ENCODE results near the gene LCE2C.
A peak's percentile ranks its signal among the peaks of the same experiment; 100 is the strongest.
"Not testable (repeated sequence)": the region's sequence is repeated elsewhere in the genome, so short reads cannot be mapped to it uniquely, and the experiment has no call there.

Gene LCE2C, protein sequence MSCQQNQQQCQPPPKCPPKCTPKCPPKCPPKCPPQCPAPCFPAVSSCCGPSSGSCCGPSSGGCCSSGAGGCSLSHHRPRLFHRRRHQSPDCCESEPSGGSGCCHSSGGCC

DNA sequence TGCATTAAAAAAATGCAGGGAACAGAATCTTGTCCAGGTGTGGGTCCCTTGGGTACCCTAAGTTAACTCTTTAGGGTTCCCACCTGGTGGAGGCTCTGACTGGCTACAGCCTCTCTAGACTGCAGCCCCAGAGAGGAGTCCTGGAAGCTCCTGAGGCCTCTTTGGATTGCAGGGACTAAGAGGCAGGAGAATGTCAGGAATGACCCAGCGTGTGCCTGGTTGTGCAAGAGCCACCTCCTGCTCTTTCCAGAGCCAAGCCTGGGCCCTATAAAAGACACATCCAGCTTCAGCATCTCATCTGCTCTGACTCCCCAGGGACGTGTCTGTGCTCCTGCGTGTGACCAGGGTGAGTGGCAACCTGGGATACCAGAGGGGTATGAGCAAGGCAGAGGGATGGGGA lies at the start of gene LCE2C:
Gene LCE2C (plus strand): TSS at position 297 of the 400 bp plus-strand sequence. CDS start 737 bp downstream, outside the sequence.
- not testable (repeated sequence) for DNase-seq

DNA sequence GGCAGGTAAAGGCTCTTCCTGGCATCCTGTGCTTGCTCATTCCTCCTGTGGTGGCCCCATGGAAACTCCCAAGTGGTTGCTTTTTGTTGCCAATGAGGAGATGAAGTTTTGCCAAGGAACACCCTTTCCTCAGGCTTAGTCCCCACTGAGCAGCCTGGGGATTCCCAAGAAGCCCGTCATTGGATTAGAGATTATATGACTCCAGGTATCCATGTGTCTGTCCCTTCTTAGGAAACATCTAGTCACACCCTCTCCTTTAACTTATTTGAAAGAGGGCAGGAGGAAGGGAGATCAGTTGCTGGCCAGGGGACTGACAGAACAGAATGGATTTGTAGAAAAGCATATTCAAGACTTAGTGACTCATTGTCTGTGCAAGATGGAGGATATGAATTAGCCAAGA lies 48.3 kb upstream of the LCE2C start:
- no peak for DNase-seq

DNA sequence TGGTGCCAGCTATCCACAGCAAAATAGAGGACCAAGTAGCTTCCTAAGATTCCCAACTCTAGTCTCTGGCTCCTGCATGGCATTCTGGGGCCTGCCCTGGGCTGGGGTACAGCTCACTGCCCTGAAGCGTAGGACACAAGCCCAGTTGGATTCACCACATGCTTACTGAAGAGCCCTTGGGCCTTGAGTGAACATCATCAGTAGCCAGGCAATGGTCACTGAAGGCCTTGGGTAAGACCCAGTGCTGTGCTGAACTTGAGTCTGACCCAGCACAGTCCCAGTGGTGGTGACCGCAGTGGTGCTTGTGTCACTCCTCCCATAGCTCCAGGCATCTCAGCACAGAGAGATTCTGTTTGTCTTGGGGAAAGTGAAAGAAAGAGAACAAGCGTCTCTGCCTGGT lies 44.5 kb upstream of the LCE2C start:
- no peak for DNase-seq

DNA sequence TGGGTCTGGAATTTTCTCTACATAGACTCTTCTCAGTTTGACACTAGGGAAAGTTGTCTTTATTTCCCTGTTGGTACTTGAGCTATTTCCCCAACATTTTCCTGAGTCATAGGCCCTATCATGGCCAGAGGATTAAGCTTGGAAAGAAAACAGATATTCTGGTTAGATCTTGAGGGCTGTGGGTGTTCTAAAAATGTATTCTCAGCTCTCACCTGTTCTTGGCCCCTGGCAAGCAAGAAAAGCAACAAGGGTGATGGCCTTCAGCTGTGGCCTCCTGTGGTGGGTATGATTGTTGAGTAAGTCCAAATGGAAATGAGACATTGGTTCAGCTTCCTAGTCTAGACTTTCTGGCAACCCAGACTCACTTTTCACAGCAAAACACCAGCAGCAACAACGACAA lies 34.7 kb upstream of the LCE2C start:
- DNase-seq, result no peak

DNA sequence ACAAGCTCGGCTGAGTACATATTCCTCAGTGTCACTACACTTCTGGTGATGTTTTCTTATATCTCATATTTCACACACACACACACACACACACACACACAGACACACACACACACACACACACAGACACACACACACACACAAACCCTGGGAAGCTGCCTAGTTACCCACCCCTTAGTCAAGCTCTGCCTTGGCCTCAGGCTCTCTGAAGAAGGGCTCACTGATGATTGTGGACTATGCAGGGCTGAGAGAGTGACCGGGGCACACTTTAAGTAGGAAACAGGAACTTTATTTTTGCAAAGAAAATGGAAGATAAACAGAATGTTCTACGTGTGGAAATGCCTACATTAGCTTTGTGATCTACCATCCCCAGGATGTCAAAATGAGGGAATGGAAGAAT lies 31.1 kb upstream of the LCE2C start:
- DNase-seq, result no peak

DNA sequence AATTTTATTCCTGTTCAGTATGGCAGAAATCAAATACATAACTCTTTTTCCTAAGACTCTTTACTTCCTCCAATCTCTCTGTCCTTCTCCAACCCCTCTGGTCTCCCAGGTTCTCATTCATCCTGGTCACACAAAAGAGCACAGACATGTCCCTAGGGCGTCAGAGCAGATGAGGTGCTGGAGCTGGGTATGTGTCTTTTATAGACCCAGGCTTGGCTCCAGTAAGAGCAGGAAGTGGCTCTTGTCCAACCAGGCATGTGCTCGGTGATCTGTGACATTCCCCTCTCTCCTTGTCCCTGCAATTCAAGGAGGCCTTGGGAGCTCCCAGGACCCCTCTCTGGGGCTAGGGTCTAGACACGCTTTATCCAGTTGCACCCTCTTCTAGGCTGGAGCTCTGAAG lies 29.9 kb upstream of the LCE2C start:
- no peak for DNase-seq

DNA sequence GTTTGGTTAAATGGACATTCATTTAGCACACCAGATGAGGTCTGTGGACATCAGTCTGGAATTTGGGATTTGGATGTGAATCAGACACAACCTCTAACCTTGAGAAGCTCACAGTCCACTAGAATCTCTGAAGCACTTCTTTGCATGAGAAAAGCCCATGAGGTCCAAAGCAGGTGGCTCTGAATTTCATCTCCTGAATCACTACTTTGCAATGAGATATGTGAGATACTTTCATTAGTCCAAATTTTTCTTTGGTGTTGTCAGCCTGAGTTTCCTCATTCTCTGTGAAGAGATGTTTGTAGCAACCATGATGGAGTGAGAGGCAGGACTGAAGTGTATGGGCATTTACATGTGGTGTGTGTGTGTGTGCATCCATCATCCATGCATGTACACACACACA lies 28.4 kb upstream of the LCE2C start:
- no peak for DNase-seq

DNA sequence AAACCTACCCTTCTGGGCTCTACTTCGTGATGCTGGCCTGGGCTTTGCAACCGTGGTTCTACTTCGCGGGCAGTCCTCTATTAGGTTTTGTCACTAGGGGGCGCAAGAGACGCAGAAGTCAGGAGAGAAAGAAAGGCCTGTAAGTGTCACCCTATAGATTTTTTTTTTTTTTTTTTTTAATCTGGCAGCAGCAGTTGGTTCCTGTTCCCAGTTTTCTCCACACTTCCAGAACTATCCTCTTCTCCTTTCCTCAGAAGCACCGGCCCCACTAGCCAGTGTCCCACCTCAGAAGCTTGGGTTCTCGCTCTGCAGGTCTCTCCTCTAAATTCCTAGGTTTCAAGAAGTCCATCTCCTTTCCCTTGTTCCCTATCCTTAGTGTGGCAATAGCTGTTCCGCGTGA lies 21.0 kb upstream of the LCE2C start:
- DNase-seq, result peak; percentile 59 to 61

DNA sequence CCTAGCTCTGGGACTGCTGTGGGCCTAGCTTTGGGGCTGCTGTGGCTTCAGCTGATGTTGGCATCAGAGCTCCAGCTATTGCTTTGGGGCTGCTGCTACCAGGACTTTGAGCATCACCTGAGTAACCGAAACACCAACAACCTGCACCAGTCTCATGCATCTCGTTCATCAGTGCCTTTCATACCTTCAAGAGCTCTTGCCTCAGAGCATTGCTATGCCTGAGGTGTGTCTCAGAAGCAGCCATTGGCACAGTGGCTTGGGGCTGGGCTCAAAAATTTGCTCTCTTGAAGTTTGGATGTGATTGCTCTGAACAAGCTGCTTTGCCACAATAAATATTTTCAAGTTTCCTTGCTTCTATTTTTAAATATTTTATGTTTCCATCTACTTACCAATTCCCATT lies 18.6 kb upstream of the LCE2C start:
- DNase-seq, result no peak

DNA sequence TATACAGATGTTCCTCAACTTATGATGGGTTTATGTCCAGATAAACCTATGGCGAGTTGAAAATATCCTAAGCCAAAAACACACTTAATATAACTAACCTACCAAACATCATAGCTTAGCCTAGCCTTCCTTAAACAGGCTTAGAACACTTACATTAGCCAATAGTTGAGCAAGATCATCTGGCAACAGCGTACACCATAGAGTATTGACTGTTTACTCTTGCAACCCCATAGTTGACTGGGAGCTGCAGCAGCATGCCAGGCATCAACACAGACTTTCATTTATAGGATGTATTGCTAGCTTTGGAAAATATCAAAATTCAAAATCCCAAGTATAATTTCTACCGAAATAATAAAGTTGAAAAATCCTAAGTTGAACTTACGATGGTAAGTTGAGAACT lies 17.4 kb upstream of the LCE2C start:
- no peak for DNase-seq

DNA sequence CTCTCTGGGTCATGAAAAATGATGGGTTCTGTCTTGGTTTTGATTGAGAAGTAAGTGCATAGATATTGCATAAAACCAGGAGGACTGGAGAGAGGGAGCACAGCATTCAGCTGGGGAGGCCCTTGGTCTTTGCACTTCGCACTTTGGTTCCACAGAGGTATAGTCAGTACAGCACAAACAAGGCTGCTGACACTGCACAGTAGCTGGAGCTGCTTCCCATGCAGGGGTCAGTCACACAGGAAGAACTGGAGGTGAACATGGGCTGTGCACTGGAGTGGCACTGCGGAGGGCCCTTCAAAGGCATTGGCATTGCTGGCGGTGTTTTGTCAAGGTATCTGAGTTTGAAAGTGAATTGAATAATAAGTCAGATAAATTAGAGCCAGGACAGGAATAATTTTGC lies 16.4 kb upstream of the LCE2C start:
- no peak for DNase-seq

DNA sequence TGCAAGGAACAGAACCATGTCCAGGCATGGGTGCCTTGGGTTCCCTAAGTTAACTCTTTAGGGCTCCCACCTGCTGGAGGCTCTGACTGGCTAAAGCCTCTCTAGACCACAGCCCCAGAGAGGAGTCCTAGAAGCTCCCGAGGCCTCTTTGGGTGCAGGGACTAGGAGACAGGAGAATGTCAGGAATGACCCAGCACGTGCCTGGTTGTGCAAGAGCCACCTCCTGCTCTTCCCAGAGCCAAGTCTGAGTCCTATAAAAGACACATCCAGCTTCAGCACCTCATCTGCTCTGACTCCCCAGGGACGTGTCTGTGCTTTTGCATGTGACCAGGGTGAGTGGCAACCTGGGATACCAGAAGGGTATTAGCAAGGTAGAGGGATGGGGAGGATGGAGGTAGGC lies 12.0 kb upstream of the LCE2C start, which contains the start of gene LCE2D:
Gene LCE2D (plus strand): TSS at position 283 of the 400 bp plus-strand sequence. CDS start 726 bp downstream, outside the sequence.
- DNase-seq, result no peak

DNA sequence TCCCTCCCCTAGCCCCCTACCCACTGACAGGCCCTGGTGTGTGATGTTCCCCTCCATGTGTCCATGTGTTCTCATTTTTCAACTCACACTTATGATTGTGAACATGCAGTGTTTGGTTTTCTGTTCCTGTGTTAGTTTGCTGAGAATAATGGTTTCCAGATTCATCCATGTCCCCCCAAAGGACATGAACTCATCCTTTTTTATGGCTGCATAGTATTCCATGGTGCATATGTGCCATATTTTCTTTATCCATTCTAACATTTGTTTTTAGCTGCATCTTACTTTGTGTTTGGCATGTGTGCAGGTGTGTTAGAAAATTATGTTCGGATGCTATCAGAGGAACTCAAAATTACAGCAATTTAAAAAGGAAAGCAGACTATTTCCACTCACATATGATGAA lies 8.9 kb upstream of the LCE2C start:
- not testable (repeated sequence) for DNase-seq

DNA sequence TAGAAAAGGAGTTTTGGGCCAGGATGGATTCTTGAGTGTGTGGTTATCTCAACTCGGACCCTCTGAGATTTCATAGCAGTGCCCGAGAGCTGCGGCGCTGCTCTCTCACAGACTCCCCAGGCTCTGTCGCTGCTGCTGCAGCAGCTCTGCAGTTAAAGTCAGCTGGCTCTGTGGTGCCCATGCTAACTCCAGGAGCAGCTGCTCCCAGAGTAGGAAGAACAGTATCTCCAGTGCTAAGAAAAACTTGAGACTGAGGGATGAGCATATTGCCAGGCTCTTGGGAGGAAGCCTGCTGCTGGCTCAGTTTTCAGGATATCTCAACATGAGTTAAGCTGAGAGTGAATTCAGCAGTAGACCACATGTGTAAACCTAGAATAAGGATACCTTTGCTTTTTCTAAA lies 7.4 kb upstream of the LCE2C start:
- DNase-seq, result no peak

DNA sequence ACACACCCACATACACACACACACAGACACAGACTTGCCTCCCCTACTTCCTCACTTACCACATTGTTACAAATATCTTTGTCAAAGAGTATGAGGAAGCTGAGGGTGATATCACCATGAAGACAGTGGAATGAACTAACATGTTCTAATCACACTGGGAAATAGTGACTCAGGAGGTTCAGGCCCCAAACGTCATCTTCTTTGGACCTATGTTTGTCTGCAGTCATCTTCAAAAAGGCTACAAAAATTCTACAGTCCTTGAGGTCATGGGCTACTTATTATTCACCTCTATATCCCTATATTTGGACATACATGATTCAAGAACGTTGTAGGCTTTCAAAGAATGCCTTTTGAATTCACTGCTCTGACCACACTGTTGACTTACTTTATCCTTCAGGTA lies 2.1 kb upstream of the LCE2C start:
- DNase-seq, result no peak

DNA sequence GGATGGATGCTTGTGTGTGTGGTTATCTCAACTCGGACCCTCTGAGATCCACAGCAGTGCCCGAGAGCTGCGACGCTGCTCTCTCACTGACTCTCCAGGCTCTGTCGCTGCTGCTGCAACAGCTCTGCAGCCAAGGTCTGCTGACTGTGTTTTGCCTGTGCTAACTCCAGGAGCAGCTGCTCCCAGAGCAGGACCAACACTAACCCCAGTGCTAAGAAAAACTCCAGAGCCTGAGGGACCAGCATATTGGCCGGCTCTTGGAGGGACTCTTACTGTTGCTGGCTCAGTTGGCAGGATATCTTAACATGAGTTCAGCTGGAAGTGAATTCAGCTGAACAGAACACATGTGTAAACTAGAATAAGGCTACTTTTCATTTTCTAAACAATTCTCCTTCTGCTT lies 4.4 kb downstream of the LCE2C start:
- DNase-seq, result no peak

DNA sequence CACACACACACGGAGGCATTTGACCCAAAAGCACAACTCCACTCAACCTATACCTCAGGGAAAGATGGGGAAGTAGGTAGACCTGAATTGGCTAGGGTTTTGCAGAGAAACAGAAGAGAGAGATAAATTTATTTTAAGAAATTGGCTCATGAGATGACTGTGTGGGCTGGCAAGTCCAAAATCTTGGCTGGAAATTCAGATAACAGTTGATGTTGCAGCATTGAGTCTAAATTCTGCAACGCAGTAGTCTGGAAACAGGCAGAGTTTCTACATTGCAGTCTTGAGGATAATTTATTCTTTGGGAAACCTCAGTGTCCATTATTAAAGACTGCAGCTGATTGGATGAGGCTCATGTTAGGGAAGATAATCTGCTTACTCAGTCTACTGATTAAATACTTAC lies 6.5 kb downstream of the LCE2C start:
- no peak for DNase-seq

DNA sequence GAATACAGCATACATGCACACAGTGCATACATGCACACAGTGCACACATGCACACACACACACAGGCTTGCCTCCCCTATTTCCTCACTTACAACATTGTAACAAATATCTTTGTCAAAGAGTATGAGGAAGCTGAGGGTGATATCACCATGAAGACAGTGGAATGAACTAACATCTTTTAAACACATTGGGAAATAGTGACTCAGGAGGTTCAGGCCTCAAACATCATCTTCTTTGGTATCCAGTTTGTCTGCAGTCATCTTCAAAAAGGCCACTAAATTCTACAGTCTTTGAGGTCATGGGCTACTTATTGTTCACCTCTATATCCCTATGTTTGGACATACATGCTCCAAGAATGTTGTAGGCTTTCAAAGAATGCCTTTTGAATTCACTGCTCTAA lies 8.8 kb downstream of the LCE2C start:
- DNase-seq, result no peak

DNA sequence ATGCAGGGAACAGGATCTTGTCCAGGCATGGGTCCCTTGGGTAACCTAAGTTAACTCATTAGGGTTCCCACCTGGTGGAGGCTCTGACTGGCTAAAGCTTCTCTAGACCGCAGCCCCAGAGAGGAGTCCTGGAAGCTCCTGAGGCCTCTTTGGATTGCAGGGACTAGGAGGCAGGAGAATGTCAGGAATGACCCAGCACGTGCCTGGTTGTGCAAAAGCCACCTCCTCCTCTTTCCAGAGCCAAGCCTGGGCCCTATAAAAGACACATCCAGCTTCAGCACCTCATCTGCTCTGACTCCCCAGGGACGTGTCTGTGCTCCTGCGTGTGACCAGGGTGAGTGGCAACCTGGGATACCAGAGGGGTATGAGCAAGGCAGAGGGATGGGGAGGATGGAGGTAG lies 10.7 kb downstream of the LCE2C start, which contains the start of gene LCE2B:
Gene LCE2B (plus strand): TSS at position 301 of the 400 bp plus-strand sequence. CDS start 721 bp downstream, outside the sequence.
- DNase-seq, result not testable (repeated sequence)

DNA sequence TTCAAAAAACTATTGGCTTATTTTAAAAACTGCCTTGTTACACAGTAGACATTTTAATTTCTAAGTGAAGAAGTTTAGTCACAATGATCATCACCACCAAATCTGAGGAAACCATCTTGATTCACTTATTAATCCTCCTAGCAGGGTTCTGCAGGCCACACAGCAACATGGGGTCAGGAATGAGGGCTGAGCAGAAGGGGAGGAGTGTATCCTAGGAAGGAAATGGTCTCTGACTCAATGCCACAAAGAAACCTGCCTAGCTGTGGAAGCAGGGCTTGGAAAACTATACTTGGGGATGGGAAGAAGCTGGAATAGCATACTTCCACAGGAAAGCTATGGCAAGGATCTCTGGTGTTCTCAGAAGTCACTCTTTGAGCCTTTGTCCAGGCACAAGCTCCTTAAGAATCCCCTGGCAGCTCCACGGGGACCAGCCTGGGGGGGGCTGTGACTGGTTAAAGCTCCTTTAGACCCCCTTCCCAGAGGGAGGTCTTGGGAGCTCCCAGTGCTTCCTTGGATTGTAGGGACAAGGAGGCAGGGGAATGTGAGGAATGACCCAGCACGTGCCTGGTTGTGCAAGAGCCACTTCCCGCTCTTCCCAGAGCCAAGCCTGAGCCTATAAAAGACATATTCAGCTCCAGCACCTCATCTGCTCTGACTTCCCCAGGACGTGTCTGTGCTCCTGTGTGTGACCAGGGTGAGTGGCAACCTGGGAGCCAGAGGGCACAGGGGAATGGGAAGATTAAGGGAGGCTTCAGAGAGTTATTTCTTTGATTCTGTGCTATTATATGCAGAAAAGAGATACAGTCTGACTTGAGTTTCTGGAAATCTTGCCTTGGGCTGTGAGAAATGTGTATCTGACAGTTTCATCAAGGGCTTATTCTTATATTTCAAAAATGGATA lies 22.9 kb downstream of the LCE2C start, which contains the start of gene LCE2A:
Gene LCE2A (plus strand): TSS at position 645 of the 900 bp plus-strand sequence. CDS start 557 bp downstream, outside the sequence.
- no peak for DNase-seq

DNA sequence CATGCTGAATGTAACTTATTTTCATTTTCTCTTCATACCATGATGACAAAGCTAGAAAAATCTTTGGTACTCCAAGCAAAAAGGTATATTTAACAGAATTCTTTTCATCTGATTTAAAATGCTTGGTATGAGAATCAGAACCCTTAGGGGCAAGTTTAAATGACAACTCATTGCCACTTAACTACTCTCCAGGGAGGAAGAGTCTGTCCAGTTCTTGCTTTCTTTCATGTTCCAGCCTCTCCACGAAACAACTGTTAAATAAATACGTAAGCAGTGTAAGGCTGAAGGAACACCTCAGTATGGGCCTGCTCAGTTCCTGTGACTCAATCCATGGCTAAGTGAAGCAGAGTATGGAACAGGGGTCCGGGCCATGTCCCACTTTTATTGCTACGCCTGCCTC lies 24.7 kb downstream of the LCE2C start:
- DNase-seq, result no peak

DNA sequence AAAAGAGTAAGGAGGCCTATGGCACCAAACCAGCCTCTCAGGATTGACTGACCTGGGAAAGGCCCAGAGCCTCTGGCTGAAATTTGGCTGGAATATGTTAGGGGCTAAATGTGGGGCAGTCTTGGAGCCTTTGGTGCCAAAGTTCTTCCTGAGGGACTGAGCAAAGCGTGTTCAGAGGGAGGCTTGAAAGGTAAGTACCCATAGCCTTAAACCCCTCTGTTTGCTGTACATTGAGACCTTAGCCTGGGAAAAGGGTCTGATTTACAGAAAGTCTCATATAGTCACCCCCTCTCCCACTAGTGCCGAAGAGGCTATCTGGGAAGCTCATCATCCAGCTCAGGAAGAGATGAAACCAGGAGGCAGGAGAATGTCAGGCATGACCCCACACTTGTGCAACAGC lies 32.8 kb downstream of the LCE2C start, which contains the start of gene LCE4A:
Gene LCE4A (plus strand): TSS at position 301 of the 400 bp plus-strand sequence. CDS start 916 bp downstream, outside the sequence.
- DNase-seq, result no peak

DNA sequence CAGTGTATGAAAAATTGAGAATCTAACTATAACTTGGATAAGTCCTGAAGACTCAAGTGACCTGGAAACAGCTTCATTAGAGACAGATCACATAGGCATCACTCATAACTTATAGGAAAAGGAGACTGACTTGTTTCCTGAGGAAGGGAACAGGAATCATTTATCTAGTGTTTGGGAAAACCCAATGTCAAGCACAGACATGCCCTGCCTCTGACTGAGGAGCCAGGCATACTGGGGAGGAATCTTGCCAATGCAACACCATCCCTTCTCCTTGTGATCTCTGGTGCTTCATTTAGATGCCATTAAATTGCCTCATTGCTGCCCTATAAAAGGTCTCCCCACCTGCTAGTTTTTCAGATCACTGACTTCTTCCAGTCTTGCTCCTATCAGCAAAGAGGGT lies 43.2 kb downstream of the LCE2C start:
- no peak for DNase-seq

DNA sequence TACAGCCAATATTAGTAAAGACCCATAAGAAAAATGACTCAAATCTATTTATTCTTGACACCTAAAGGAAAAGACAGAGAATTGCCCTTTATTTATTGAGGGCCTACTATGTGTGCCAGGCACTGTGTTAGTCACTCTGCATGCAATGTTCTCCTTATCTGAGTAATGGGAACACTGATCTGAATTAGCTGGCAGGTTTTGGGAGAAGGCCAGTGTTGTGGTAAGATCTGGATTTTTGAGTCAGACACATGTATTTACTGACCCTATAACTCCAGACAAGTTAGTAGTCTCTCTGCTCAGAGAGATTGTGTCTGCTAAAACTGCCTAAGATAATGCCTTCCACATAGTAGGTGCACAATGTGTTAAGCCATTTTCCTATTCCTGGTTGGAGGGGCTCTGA lies 50.2 kb downstream of the LCE2C start:
- DNase-seq, result no peak
